Measurements from ENCODE around the gene PITX2.

The PITX2 gene

GRCh38 chr4:110636171-110636679 lies 13.3 kb upstream of the PITX2 start:
- no peak for DNase-seq (ENCODE audit: low read depth in 2 of 2)

GRCh38 chr4:110635163-110635865 lies 12.4 kb upstream of the PITX2 start:
- DNase-seq (ENCODE audit: low read depth in 2 of 2) = no peak

DNA sequence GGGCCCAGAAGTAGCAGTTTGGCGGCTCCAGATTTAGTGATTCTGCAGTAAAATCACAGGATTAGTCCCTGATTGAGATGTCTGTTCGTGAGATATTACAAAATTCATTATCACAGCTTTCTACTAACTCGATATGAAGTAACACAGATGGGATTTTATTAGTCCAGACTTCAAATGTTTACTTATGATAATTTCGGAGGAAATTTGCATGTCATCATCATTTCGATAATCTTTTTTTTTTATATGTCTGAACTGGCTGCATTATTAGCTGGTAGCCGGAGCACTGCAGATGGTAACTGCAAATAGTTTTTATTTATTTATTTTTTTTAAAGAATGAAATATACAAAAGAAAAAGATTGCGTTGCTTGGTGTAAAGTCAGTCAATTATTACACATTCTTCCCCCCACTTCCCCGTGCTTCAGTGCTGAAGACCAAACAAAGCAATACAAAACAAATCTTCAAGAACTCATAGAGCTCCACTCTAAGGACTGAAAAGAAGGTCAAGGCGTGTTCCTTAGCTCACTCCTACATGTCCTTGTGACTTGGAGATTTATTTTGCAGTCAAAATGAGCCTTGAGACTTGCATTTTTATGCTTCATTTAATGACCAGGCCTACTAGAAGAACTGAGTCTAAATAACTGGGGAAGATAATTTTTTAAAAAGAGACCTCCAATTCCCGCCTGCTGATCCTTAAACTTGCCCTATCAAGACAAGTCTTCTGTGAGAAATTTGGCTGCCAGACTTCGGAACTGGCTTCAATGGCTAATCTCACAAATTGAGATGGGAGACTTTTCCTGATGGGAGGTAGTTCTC lies 11.7 kb upstream of the PITX2 start:
- DNase-seq (ENCODE audit: low read depth in 2 of 2) = no peak

GRCh38 chr4:110633358-110634341 lies 10.8 kb upstream of the PITX2 start:
- no peak for DNase-seq (ENCODE audit: low read depth in 2 of 2)

GRCh38 chr4:110632506-110633357 lies 9.9 kb upstream of the PITX2 start:
- DNase-seq (ENCODE audit: low read depth in 2 of 2) = no peak

DNA sequence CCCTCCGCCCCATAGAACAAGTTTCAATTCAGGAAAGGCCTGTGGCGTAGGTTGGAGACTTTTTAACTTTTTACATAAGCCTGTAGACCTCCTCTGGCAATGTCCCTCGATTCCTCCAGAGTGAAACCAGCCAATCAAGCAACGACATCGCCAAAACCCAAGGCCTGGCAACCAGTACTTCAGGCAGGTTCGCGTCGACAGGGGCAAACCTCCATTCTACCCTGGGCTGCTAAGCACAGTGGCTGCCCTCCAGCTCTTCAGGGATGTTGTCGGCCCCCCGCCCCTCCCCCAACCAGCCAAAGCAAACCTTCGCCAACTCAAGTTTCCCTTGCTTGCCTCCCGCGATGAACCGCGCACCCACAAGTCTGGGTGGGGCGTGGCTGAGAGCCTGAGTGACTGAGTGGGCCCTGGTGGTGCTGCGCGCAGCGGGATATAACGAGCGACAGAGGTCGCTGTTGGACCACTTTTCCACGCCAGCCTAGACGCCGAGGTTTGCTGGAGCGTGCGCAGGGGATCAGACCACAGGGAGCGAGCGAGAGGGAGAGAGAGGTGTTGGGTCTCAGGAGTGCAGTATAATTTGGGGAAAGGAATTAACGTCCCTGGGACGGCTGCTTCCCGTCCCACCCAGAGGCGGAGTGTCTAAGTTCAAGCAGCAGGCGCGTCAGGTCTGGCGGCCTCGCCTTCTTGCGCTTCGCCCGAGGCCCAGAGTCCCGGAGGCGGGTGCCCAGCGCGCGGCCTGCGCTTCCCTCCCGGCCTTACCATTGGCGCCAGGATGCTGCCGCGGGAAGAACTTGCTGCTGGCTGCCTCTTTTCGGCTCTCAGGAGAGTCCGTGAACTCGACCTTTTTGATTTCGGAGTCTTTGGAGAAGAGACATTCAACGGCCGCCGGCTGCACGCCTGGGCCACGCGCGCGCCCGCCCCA lies 9.0 kb upstream of the PITX2 start:
- peak; percentile 67 to 69 for DNase-seq (ENCODE audit: low read depth in 2 of 2)

DNA sequence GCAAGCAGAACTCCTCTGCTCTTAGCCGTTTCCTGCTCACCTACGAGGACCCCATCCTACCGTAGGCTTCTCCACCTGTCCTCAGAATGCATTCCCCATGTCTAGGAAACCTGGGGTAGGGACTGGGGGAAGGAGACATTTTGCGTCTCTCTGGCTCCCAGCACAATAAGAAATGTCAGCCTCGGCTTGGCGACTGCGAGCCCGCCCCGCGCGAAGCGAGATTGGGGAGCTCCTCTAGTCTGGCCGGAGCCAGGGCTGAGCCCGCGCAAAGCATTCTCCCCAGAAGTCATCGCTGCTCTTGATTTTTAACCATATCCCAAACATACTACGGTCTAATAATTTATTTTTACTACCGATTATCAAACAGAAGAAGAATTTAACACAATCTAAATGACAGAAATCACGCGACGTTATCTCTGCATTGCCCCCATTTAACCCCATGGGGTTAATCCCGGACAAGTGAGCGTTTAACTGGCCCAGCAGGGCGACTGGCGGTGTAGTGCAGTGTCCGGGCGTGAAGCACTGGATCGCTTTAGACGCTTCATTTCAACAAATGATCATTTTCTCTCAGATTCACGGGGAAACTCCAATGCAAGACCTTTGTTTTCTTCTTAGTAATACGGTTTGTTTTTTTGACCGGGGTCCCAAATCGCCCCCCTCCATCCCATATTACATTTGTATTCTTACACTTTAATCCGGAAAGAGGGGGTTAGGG lies 8.0 kb upstream of the PITX2 start:
- no peak for DNase-seq (ENCODE audit: low read depth in 2 of 2)

DNA sequence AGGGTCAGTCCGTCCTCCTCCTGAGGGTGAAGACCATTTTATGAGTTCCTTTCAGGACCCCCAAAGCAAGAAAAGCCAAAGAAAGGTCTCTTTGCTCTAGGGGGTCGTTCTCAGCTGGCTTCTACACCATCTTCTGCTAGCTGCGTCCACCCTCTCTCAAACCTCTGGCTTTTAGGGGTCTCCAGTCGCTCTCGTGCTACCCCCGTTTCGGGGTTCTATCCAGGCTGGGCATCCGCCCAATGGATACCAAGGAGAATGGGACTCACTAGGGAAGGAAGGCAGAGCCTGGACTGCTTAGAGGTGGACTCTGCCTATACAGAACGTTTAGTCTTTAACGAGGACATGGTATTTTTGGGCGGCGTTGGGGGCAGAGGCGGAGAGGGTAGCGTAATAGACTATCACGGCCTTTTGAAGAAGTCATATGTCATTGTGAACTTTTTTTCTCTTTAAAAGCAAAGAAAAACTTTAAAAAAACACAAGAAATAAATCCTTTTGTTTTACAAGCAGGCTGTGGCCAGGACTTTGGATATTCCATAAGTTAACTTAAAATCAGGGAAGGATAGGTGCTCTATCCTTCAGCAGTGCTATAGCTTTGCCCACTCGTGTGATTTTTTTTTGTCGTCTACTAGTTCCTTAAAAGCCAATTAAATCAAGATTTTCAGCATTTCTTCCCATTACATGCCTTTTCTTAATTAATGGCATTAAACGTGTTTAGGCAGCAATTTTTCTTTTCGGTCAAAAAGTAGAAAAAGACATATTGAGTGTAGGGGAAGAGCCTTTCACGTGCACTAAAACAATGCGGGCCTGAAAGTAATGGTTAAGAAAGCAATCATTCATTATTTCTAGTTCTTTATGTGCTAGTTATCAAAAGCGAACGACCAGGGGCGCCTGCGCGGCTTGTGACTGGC lies 7.2 kb upstream of the PITX2 start:
- DNase-seq (ENCODE audit: low read depth in 2 of 2) = no peak

- no peak for DNase-seq (ENCODE audit: low read depth in 2 of 2)
These were observed 6.4 kb upstream of the PITX2 start for GRCh38 chr4:110629214-110629754.

DNA sequence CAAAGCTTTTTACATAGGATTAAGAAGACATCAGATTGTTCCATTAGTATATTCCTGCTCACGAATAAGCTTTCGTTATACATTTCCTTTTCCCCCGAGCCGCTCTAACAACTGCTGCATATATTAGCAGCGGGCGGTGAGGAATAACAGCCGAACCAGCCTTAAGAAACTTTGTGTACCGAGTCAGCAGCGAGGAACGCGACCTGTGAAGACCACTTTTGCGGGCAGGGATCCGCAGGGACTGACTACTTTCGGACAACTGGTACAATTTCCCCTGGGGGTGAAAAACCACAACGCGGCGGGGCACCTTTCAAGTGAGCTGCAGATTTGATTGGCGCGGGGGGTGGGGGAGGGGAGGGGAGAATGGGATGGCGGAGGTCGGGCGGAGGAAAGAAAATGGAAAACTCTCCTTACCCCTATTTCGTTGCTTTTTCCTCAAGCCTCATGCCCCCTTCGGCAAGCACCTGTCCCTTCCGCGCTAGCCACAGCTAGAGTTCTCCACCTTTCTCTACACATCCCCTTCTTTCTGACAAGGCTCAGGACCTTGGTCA lies 5.9 kb upstream of the PITX2 start:
- no peak for DNase-seq (ENCODE audit: low read depth in 2 of 2)

DNA sequence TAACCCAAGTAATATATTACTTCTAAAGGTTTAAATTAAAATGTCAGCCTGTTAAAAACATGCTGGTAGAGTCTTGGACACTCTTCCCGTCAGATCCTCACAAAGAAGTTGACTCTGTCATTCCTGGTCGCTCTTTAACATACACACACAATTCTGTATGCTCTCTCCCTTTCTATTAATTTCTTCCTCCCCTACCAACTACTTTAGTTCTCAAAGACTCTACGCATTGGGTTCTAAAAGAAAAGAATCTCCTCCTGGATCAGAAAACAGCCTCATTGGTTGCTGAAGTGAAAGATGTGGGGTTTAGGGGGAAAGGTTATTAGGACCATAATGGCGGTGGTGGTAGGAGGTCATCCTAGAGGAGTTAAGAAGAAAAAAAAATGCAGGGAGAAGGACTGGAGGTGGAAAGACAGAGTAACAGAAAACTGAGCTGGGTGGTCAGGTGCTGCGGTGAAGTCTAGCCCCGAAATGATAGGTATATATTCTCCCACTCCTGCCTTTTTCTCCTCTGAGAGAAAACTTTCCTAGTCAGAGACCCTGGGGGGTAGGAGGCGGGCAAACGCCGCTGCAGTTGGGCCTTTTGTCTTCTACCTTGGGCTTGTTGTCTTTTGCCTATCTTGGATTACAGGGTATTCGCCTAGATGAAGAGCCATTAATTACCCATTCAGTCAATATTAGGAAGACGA lies 5.2 kb upstream of the PITX2 start:
- DNase-seq (ENCODE audit: low read depth in 2 of 2) = no peak

GRCh38 chr4:110626532-110627153 lies 3.8 kb upstream of the PITX2 start:
- no peak for DNase-seq (ENCODE audit: low read depth in 2 of 2)

GRCh38 chr4:110625576-110626257 lies 2.8 kb upstream of the PITX2 start:
- DNase-seq (ENCODE audit: low read depth in 2 of 2) = no peak

DNA sequence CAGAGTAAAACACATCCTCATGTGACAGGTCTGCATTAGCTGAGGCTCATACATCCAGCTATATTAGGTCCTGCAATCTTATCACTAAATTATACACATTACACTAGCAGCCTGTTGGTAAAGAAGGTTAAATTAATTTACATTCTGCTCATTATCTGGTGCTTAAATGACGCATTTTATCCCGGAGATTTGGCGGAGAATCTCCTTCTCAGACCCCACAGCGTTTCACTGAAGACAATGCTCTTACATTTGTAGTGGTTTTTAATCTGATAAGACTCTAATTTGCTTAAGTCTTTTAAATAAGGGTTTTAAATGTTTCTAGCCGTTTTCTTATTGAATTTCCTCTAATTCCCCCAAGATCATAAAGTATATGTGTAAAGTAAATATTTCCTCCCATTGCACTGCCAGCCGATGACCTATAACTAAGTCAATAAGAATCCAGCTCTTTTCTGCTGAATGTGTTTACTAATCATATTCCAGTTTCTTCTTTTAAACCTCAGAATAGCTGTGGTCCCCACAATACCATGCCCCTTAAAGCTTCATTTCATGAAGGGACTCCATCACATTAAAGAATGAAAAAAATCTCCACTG lies 2.1 kb upstream of the PITX2 start:
- DNase-seq (ENCODE audit: low read depth in 2 of 2) = no peak

GRCh38 chr4:110624398-110624780 lies 1.5 kb upstream of the PITX2 start:
- no peak for DNase-seq (ENCODE audit: low read depth in 2 of 2)
